Measurements from ENCODE around the gene MARCHF4. TPM values are rescaled to one million over a fixed set of nuclear protein-coding genes. Genes with fewer than 3 reads are reported as not detected.

Gene MARCHF4
- total and polyA plus RNA-seq, 9 of the 15 experiments (the other 6 are each of a cell fraction or from before 2014, with no cell fraction given), result 0.05 TPM; not detected in 8

- Histone ChIP-seq H3K27ac (ENCODE audit: extremely low read depth, low read depth, low read length) (no peak overlapping the region), H3K9me1 (ENCODE audit: control insufficient read depth, insufficient read depth, low read length) (no peaks in the 10 kb centered on the region), H3K27me3 (ENCODE audit: control insufficient read depth in 2 of 2, insufficient read depth in 2 of 2, low read length in 2 of 2) (peaks cover 0 to 4% of the 10 kb centered on the region in 2 experiments; a peak in 1 of 5 replicates), H2AFZ (ENCODE audit: low read depth, low read length) (no peak overlapping the region), H3K9ac (ENCODE audit: insufficient read depth in 1 of 2, low read depth in 2 of 2, low read length in 2 of 2) (no peak overlapping the region), H3K36me3 (ENCODE audit: control insufficient read depth, insufficient read depth, low read length) (no peaks in the 10 kb centered on the region), H4K20me1 (replicated peaks; ENCODE audit: control insufficient read depth, insufficient read depth, low read length) (no peaks in the 10 kb centered on the region), H3K4me2 (ENCODE audit: insufficient read depth, low read length) (no peak overlapping the region), H3K9me3 (replicated peaks; ENCODE audit: control insufficient read depth, insufficient read depth, low read depth, low read length) (no peaks in the 10 kb centered on the region), H3K4me3 (no peak overlapping the region), H3K79me2 (ENCODE audit: control insufficient read depth, insufficient read depth, low read length) (no peaks in the 10 kb centered on the region), H3K4me1 (replicated peaks in 1 of 2; ENCODE audit: control insufficient read depth in 2 of 2, insufficient read depth in 2 of 2, low read length in 2 of 2) (no peaks in the 10 kb centered on the region)
- intact Hi-C loops (cut with micrococcal nuclease), result no loop called here
- BruUV-seq (replicated peaks), result no TSS peak
- WGBS (ENCODE audit: insufficient coverage, low coverage, missing lambda C conversion rate), result 8% methylated on average over 1 of the region's 1 CpG
- ATAC-seq, result no peak
- ChIA-PET POLR2A (interaction anchor here (1.2 kb wide), 1 partner anchor 15 kb away, joined by 3 read pairs; no protein-coding TSS in a partner anchor), CTCF (ENCODE audit: low intra/inter-chr PET ratio) (interaction anchor here (0.7 kb wide), 1 partner anchor 74 kb away, joined by 3 read pairs; no protein-coding TSS in a partner anchor)
- TF ChIP-seq FOXA3 (CRISPR knock-in tag; conservative IDR thresholded peaks at IDR 0.05 in 1 of 2, IDR thresholded peaks at IDR 0.05 in 1 of 2), result no peak
- TF ChIP-seq DPF2 (IDR thresholded peaks at IDR 0.05), result no peak
- no peak for TF ChIP-seq KAT2B (IDR thresholded peaks at IDR 0.05; ENCODE audit: low read depth, low read length)
- no peak for TF ChIP-seq NR2C2 (CRISPR knock-in tag; IDR thresholded peaks at IDR 0.05)
- no peak for TF ChIP-seq NR2C2 (tag; IDR thresholded peaks at IDR 0.05)
- TF ChIP-seq NFE2L1 (tag; IDR thresholded peaks at IDR 0.05; ENCODE audit: borderline replicate concordance, low read depth), result no peak
- TF ChIP-seq CBFB (CRISPR knock-in tag; IDR thresholded peaks at IDR 0.05), result no peak
- TF ChIP-seq CXXC5 (CRISPR knock-in tag; IDR thresholded peaks at IDR 0.05), result no peak
- no peak for TF ChIP-seq ESRRB (CRISPR knock-in tag; IDR thresholded peaks at IDR 0.05; ENCODE audit: borderline replicate concordance)
- TF ChIP-seq KLF1 (tag; IDR thresholded peaks at IDR 0.05), result no peak
- no peak for TF ChIP-seq ZNF274 (IDR thresholded peaks at IDR 0.05; ENCODE audit: borderline replicate concordance, low read depth, low read length)
- no peak for TF ChIP-seq RBFOX2 (IDR thresholded peaks at IDR 0.05; ENCODE audit: low read depth, low read length)
- TF ChIP-seq ZFX (CRISPR knock-in tag; IDR thresholded peaks at IDR 0.05), result no peak
- no peak for TF ChIP-seq ARID1B (IDR thresholded peaks at IDR 0.05)
- no peak for TF ChIP-seq ETS1 (conservative IDR thresholded peaks at IDR 0.05; ENCODE audit: control insufficient read depth, low read depth, low read length)
- TF ChIP-seq ZNF143 (CRISPR knock-in tag; IDR thresholded peaks at IDR 0.05), result no peak
- no peak for DNase-seq (ENCODE audit: extremely low read depth in 1 of 4, low spot score in 3 of 4)
- FAIRE-seq, result no peak
- in situ Hi-C loops (cut with MboI), result no loop called here
Observed at GRCh38 chr2:216327447-216327935, 44.8 kb downstream of the MARCHF4 start.

Measured in K562 (cell line).